AG04449 (cell line): ENCODE data around the gene IYD.

Source experiments
- CTCF ChIA-PET: fragments of 350-600 bp; formaldehyde crosslinking; extraction: SDS; loops from one replicate; lab custom pipeline; 2021; ENCODE audit warnings: antibody characterized with exemption; lab: Yijun Ruan, JAX
- POLR2A ChIA-PET: fragments of 400-600, 350-600 bp; formaldehyde crosslinking; extraction: SDS; loops from one replicate; lab custom pipeline; 2020; ENCODE audit warnings: antibody characterized with exemption, inconsistent platforms; lab: Yijun Ruan, JAX
- DNase-seq: peaks from one replicate; pipeline ENCODE4 v3.0.0-alpha.2; 2010; ENCODE audit warnings: low read depth, low spot score
- H3K4me3 ChIP-seq: 2 replicates; pipeline ENCODE4 v1.5.1; 2011; ENCODE audit warnings: low read depth, mild to moderate bottlenecking, control low read depth, low read length
- CTCF ChIP-seq: IDR thresholded peaks from one replicate; pipeline ENCODE4 v1.5.1; 2011; ENCODE audit warnings: mild to moderate bottlenecking, moderate library complexity, low read length, control low read depth, inconsistent platforms; ENCODE audit not compliant: insufficient read depth; ENCODE audit errors: missing control alignments

IYD gene

DNA sequence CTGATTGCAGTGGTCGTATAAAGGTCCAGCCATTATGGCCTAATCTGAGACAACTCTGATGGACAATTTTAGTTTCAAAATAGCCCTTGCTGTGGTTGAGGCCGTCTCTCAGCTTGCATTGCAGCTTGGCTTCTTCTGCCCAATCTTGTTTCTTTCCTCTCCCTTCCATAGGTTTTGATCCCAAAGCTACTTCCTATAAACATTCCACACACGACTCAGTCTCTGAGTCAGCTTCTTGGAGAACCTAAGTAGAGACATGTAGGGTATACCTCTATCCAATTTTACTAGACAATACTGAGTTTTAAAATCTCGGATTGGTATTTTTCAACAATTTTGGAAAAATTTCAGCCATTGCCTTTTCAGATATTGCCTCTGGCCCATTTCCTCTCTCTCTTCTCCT, 13.4 kb downstream of the IYD start:
- TF ChIP-seq CTCF = no peak
- CTCF ChIA-PET = interaction anchor here (4.7 kb wide), 1 partner anchor 13 kb away, joined by 74 read pairs; no protein-coding TSS in a partner anchor
- POLR2A ChIA-PET = no interaction called here
- no peak for DNase-seq
- H3K4me3 ChIP-seq = no peak overlapping the region

DNA sequence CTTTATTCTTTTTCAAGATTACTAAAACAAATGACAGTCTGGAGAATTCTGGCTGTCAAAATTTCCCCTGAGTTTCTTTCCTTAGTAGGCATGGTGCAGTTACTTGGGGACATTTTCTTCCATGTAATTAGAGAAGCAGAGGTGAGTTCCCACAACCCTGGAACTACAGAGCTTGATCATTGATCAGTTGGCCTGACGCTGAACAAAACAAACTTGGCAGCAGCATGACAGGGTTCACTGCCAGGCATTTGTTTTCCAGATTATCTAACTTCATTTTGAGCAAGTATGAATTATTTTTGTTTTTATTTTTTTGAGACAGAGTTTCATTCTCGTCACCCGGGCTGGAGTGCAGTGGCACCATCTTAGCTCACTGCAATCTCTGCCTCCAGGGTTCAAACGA, 22.6 kb downstream of the IYD start:
- TF ChIP-seq CTCF = no peak
- H3K4me3 ChIP-seq = no peak overlapping the region
- ChIA-PET POLR2A (no interaction called here), CTCF (interaction anchor here (1.2 kb wide), 1 partner anchor 310 kb away, joined by 5 read pairs; no protein-coding TSS in a partner anchor)
- no peak for DNase-seq

DNA sequence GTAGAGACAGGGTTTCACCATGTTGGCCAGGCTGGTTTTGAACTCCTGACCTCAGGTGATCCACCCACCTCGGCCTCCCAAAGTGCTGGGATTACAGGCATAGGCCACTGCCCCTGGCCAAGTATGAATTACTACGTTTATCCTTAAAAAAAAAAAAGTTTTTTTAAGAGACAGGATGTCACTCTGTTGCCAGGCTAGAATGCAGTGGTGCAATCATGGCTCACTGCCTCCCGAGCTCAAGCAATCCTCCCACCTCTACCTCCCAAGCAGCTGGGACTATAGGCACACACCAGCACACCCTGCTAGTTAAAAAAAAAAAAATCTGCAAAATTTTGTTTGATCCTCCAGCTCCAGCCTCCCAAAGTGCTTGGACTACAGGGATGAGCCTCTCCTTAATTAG, 23.1 kb downstream of the IYD start:
- ChIA-PET CTCF (interaction anchor here (1.2 kb wide), 1 partner anchor 311 kb away, joined by 5 read pairs; no protein-coding TSS in a partner anchor), POLR2A (no interaction called here)
- DNase-seq = no peak

DNA sequence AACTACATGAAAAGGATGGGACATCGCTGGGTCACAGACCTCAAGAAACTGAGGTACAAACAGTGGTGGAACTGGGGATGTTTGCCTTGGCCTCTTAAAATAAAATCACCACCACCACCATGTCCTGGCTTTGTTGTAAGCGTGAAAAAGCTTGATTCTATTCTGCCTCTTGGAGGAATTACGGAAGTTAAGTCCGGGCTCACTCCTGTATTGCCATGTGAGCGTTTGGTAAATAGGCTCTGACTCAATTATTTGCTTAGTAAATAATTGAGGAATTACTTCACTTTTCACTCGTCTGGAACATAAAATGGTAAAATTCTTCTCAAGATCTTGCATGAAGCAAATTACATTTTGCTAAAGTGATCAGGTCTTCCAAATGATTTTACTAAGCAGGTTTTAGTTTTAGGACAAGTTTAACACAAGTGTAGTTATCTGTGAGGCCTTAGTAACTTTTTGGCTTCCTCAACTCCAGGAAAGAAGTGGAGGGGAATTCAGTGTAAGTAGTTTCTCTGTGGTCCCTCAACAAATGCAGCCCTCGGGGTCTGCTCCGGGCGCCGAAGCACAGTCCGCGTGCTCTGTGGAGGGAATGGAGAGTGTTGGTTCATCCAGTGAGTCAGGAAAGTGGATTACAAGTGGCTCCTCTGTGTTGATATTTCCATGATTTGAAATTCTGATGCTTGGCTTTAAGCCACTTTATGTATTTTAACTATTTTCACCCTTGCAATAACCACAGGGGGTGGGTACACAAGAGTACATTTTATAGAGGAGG, 23.8 kb downstream of the IYD start:
- no peak for TF ChIP-seq CTCF
- DNase-seq = no peak
- H3K4me3 ChIP-seq = no peak overlapping the region
- CTCF ChIA-PET = interaction anchor here (1.2 to 7.0 kb wide), 7 partner anchors 9 to 424 kb away, joined by 5 to 170 read pairs (median 74); partner anchors contain the start of gene ULBP3
- POLR2A ChIA-PET = no interaction called here

More for the DNA sequence above, 23.1 kb downstream of the IYD start:
- no peak for TF ChIP-seq CTCF
- no peak overlapping the region for H3K4me3 ChIP-seq

DNA sequence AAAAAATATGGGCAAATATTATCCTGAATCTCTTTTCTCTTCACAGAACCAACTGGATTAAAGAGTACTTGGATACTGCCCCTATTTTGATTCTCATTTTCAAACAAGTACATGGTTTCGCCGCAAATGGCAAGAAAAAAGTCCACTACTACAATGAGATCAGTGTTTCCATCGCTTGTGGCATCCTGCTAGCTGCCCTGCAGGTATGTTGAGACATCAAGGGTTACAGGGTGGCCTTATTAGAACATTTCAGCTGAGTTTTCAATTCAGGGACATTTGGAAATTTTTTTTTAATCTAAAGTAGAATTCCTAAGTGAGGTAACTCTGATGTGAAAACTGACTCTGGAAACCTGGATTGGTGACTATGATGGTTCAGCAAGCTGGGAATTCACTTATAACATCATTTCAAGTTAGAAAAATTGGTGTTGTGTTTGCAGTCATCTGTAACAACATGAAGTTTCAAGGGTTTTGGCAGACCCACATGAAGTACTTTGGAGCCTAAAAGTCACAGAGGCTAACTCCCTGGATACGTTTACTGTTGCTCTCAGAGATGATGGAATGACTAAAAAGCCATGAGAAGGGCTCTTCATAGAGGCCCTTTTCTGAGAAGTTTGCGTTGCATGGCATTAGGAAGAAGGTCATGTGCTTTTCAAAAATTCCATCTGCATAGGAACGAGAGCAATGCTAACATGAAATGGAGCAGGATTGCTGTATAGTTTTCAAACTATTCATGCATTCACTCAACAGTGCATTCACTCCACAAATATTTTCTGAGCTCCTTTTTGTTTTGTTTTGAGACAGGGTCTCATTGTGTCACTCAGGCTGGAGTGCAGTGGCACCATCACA, 25.5 kb downstream of the IYD start:
- no peak for TF ChIP-seq CTCF
- no peak overlapping the region for H3K4me3 ChIP-seq
- DNase-seq = no peak
- POLR2A ChIA-PET = no interaction called here
- CTCF ChIA-PET = interaction anchor here (0.9 to 7.0 kb wide), 33 partner anchors 9 to 460 kb away, joined by 3 to 170 read pairs (median 6); partner anchors contain the start of gene ULBP3

DNA sequence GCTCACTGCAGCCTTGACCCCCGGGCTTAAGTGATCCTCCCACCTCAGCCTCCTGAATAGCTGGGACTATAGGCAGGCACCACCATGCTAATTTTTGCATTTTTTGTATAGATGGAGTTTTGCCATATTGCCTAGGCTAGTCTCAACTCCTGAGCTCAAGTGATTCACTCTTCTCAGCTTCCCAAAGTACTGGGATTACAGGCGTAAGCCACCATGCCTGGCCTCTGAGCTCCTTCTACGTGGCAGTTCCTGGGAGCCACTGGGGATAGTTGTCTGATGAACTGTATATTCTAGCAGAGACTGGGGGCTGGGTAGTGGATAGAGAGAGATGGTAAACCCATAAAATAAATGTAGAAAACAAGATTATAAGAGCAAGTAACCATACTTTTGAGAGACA, 26.1 kb downstream of the IYD start:
- TF ChIP-seq CTCF = no peak
- no peak overlapping the region for H3K4me3 ChIP-seq
- ChIA-PET CTCF (interaction anchor here (0.6 to 7.0 kb wide), 47 partner anchors 8 to 460 kb away, joined by 3 to 170 read pairs (median 5); partner anchors contain the start of gene ULBP3), POLR2A (no interaction called here)
- no peak for DNase-seq
